HG02870 (cell line): ENCODE data around the gene ZFAND5.

Source experiments
- ATAC-seq: cut with Tn5 transposase; IDR thresholded peaks from one replicate; pipeline ENCODE4 v1.9.1; 2021; ENCODE audit warnings: mild to moderate bottlenecking, moderate library complexity; ENCODE audit not compliant: unreplicated experiment

ZFAND5 gene

DNA sequence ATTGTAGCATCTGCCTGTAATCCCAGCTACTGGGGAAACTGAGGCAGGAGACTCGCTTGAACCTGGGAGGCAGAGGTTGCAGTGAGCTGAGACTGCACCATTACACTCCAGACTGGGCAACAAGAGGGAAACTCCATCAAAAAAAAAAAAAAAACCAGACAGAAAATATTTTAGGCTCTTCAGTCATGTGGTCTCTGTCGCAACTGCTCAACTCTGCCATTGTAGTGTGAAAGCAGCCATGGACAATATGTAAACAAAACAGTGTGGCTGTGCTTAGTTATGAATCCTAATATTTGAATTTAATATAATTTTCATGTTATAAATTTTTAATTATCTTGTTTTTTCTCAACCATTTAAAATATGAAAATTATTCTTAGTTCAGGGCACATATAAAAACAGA, 38.4 kb downstream of the ZFAND5 start:
- ATAC-seq: no peak

DNA sequence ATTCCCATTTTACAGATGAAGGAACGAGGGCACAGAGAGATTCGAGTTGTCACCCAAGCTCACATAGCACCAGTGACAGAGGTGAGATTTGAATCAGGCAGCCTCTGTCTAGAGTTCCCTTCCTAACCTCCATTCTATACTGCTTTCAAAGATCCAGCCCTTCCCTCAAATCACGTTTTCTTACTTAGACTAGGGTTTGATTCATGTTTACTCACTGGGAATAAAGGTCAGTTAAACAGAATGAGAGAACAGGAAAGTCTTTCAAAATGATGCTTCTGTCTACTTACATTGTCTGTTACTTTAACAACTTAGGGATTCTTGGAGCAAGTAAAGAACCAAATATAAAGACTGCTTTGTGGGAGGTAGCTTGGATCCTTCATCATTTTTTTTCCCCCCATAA, 40.0 kb downstream of the ZFAND5 start:
- no peak for ATAC-seq

DNA sequence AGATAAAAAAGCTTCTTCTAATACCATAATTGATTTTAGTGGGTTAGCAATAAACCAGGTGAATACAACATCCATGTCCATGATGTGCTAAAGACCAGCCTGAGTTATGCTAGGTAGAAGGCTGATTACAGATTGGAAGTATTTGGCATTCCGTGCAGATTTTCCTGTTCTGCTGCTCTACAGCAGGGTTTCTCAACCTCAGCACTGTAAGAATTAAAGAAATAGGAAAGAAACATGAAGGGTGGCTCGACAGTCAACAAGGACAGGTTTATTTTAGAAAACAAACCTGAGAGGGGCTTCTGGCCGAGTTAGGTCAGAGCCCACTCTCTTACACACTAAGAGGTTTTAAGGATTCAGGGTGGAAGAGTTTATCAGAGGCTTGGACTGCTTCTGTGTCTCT, 42.3 kb downstream of the ZFAND5 start:
- ATAC-seq: no peak

DNA sequence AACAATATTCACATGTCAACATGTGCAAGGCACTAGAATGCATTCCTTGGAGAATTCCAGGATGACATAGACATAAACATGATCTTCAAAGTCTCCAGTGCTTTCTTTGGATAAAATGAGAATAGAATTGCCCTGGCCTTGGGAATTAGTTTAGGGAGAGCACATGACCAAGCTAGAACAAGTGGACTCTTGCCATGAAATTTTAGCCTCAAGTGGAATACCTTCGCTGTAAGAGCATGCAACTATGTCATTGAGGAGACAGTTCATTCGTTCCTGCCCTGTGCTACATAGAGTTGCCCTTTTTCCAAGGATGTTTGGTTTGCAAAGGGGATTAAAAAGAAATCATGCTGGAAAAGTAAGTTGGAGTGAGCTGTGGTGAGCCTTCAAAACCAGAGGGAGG, 42.7 kb downstream of the ZFAND5 start:
- ATAC-seq: no peak

DNA sequence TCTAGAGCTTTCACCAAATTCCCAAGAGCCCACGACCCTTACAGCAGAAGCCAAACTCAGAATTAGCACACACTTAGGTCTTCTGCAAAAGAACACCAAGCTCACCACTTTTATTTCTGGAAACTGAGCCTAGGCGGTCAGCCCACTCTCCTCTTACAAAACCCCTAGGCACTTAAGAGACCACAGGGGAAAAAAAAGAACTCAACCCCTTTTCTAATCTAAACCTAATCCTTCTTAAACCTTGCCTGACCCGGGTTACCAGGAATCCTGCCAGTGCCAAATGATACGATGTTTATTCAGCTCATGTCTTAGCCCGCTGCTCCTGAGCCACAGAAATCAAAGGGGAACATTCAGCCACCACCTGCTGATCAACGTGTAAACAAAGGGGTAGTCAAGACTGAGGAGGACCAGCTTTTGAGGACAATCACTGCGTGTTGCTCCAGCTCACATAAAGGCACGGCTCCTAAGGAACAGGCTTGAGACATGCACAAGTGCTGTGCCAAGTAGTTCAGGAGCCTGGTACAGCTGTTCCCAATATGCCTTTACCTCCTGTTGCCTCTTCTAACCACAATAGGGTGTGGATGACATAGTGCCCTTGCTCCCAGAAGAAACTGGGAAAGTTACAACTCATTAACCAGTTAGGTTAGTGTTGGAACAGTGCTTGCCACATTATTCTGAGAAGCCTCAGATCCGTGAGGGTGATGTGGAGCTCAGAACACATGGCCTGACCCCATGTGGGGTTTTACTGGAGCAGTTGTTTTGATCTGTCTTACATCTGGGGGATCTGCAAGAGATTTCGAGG, 49.3 kb downstream of the ZFAND5 start:
- no peak for ATAC-seq

DNA sequence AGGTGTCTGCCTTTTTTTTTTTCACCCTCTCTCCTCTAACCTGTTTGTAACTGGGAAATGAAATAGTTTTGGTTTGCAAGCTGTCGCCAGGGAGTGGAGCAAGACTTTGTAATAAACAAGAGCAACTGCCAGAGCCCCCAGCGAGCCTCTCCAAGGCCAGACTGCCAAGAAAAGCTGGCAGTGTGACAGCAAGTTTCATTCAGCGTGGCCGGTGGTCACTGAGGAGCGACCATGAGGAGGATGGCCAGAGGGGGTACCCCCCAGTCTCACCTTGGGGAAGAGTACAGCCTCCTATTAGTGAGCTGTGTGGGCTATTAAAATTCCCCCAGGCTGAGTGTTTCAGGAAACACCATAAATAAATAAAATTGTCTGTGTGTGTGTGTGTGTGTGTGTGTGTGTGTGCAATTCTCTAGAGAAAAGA, 49.9 kb downstream of the ZFAND5 start:
- no peak for ATAC-seq

DNA sequence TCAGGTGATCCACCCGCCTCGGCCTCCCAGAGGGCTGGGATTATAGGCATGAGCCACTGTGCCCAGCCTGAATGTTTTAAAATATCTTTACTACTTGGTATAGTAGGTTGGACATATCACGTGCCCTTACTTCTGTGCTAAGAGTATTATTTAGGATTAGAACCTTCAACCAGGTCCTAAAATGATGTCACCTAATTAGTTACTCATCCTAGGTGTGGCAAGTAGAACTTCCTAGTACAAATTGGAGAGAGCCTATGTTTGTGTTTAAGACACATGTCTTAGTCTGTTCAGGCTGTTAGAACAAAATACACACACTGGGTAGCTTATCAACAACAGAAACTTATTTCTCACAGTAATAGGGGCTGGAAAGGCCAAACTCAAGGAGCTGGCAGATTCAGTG, 51.5 kb downstream of the ZFAND5 start:
- ATAC-seq: no peak

DNA sequence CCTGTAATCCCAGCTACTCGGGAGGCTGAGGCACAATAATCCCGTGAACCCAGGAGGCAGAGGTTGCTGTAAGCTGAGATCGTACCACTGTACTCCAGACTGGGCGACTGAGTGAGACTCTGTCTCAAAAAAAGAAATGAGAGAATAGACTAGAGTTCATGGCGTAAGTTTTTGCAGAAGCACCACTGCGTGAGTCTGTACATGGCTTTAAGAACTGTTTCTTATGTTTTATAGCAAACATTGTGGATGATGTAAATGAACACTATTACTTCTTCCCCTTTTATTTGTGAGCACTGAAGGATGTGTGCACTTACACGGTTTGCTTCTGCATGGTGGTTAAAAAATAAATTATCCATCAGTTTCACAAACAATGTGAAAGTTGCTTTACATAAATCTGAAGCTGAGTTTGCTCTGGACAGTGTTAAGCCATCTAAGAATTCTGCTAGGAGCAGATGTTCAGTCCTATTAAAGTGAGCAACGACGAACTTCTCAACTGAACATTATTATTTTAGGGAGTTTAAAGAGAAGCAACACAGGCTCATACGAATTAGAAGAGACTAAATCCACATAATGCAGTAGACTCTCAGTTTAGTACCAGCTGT, 52.5 kb downstream of the ZFAND5 start:
- ATAC-seq: no peak

DNA sequence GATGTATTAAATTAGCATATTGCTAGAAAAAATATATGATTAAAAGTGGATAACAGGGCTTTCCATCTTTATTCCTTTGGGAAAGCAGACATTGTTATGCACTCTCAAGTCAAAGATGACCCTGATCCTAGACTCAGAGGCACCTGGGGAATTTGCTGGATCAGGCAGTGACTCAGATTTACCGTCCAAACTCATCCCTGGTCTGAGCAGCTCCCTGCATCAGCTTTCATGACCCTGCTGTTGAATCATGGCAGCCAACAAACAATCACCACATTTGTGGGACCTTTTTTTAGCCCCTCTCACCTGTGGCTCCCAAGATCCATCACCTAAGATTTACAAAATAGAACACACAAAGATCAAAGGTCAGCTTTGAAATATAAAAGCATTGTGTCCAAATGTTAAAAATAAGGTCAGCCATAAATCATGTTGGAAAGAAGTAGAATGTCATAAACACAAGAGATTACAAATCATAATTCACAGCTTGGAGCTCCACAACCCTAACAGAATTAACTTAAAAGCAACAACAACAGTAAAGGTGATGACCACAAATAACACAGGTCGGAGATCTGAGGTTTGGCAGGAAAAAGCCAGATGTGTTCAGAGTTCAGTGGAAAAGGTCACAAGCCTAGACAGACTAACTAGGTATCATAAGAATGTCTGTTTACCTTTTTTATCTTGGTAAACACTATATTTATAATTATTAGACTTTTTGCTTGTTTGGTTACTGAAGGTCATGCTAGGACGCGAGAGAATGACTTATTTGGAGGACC, 55.5 kb downstream of the ZFAND5 start:
- ATAC-seq: no peak

DNA sequence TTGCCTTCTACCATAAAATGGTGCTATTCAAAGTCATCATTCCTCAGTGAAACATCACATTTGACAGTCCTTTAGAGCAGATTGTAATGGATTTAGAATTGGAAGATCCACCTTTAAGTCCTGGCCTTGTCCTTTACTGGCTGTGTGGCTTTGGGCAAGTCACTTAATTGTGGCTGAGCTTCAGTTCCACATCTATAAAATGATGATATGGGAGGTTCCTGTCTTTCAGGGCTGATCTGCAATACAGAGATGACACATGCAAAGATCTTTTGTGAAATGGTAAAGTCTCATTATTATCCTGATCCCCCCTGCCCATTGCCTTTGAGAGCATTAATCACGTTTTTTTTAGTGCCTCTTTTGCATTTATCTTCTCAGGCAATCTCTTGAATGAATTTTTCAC, 58.2 kb downstream of the ZFAND5 start:
- ATAC-seq: no peak

DNA sequence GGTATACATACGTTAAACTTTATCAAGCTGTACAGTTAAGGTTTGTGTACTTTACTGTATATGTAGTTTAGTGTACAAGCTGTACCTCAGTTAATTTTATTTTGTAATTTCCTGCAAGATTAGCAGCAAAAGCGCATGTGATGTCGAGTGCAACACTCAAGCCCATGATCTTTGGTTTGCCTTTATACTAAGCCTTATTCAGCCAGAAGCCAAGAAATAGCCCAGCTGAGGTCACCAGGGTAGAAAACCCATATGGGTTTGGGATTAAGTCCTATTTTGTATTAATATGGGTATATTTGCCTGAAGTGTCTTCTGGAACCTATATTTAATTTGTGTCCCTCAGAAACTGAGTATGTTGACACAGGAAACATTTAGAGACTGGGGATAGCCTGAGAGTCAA, 59.3 kb downstream of the ZFAND5 start:
- no peak for ATAC-seq

DNA sequence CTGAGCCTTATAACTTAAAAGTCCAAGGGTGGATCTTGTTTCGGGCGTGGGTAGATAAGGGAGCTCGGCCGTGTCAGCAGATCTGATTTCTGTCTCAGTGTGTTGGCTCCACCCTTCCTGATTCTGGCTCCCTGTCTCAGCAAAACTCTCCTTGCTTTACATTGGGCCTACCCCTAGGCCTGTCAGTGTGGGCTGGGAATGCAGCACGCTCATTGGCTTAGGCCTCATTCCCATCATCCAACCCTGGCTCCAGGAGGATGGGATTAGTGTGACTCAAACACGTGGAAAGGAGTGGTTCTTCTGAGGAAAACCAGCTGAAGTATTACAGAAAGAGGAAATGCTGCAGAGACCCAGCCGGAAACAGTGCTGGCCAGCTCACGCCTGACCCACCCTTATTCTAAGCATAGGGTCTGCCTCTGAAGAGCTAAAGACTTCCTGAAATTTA, 59.9 kb downstream of the ZFAND5 start:
- ATAC-seq: no peak

DNA sequence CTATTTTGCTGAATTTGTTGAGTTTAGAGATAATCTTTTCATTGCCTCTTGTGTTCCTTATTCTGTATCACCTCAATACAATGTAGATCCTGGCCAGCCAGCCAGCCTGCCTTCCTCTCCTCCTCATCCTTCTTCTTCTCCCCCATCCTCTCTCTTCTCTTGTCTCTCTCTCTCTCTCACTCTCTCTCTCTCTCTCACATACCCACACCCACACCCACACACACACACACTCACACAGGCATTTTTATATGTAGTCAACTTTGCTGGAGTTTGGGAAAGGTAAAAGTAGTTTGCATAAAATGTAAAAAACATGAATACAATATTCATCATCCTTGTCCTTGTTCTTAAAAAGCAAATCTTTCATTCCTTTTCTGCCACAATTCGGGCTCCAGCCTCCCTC, 60.5 kb downstream of the ZFAND5 start:
- ATAC-seq: no peak
